Measurements from ENCODE around the gene SDHAF2. TPM values are rescaled to one million over a fixed set of nuclear protein-coding genes. Genes with fewer than 3 reads are reported as not detected.
"Not testable (repeated sequence)": the region's sequence is repeated elsewhere in the genome, so short reads cannot be mapped to it uniquely, and the experiment has no call there.

The SDHAF2 gene
- total RNA-seq, 1 donor from 2014 or later: 40.4 TPM

- no peak for DNase-seq (ENCODE audit: low spot score)
These were observed 4.4 kb upstream of the SDHAF2 start for GRCh38 chr11:61425367-61426131.

DNA sequence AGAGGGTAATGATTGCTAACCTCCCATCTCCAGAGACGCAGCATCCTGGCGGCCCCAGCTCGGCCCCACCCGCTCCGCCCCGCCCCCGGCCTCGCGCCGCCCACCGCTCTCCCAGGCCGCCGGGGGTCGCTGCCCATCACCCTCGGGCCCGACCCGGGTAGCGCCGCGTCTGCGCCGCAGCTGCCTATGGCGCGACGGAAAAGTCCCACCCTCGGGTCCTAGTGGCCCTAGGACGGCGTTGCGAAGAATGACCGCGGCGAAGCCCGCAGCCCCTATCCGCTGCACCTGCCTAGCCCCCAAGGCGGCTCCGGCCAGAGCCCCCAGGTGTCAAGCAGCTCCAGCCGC, 606 bp upstream of the SDHAF2 start:
- DNase-seq (ENCODE audit: low spot score): no peak

GRCh38 chr11:61430839-61431238, 915 bp downstream of the SDHAF2 start:
- DNase-seq (ENCODE audit: low spot score): not testable (repeated sequence)

GRCh38 chr11:61437496-61437895, 7.6 kb downstream of the SDHAF2 start:
- no peak for DNase-seq (ENCODE audit: low spot score)

DNA sequence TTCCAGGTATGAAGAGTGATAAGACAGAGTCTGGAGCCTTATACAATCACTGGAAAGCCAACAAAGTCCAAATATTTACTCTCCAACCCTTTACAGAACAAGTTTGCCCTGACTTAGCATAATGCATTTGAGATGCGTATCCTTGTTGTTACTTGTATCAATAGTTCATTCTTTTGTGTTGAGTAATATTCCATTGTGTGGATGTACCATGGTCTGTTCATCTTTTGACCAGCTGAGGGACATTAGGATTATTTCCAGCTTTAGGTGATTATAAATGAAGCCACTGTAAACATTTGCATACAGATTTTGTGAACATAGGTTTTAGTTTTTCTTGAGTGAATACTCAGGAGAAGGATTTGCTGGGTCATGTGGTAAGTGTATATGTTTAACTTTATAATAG, 9.7 kb downstream of the SDHAF2 start:
- no peak for DNase-seq (ENCODE audit: low spot score)

DNA sequence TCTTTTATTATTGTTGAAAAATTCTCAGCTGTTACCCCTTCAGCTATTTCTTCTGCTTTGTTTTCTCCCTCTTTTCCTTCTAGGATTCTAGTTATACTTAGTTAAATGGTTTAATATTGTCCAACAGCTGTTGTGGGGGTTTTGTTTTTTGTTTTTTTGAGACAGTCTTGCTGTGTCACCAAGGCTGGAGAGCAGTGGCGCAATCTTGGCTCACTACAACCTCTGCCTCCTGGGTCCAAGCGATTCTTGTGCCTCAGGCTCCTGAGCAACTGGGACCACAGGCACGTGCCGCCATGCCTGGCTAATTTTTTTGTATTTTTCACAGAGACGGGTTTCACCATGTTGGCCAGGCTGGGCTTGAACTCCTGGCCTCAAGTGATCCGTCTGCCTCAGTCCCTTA, 12.7 kb downstream of the SDHAF2 start:
- DNase-seq (ENCODE audit: low spot score): no peak

- DNase-seq (ENCODE audit: low spot score): no peak
These were observed 15.6 kb downstream of the SDHAF2 start for GRCh38 chr11:61445516-61445915.

GRCh38 chr11:61446211-61446651, 16.3 kb downstream of the SDHAF2 start:
- peak; percentile 84 for DNase-seq (ENCODE audit: low spot score)

GRCh38 chr11:61447601-61448551, 18.0 kb downstream of the SDHAF2 start:
- DNase-seq (ENCODE audit: low spot score): no peak

GRCh38 chr11:61448552-61448927, 18.6 kb downstream of the SDHAF2 start:
- no peak for DNase-seq (ENCODE audit: low spot score)

- no peak for DNase-seq (ENCODE audit: low spot score)
These were observed 22.9 kb downstream of the SDHAF2 start for GRCh38 chr11:61452825-61453224.

- DNase-seq (ENCODE audit: low spot score): no peak
These were observed 23.8 kb downstream of the SDHAF2 start for GRCh38 chr11:61453695-61454094.

GRCh38 chr11:61454520-61454919, 24.6 kb downstream of the SDHAF2 start:
- no peak for DNase-seq (ENCODE audit: low spot score)

DNA sequence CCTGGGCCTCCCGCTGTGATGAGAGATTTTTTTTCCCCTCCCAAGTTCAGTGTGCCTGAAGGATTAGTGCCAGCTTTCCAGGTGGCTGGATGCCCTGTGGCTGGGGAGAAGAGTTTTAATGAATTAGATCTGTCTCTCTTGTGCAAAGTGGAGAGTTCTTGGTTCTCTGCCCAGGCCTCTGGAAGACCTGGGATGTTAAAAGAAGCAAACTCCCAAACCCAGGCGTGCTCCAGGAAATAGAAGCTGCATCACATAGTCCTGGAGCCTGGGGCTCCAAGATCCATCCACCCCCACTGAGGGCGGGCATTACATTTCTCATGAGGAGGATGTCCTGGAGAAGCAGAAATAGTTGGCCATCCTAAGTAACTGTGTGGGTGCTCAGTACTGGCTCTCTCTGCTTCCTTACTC, 30.6 kb downstream of the SDHAF2 start:
- no peak for DNase-seq (ENCODE audit: low spot score)

- no peak for DNase-seq (ENCODE audit: low spot score)
These were observed 31.1 kb downstream of the SDHAF2 start for GRCh38 chr11:61460986-61461385.

GRCh38 chr11:61467602-61468001, 37.7 kb downstream of the SDHAF2 start:
- DNase-seq (ENCODE audit: low spot score): not testable (repeated sequence)

- DNase-seq (ENCODE audit: low spot score): no peak
These were observed 38.1 kb downstream of the SDHAF2 start for GRCh38 chr11:61468002-61468401.

DNA sequence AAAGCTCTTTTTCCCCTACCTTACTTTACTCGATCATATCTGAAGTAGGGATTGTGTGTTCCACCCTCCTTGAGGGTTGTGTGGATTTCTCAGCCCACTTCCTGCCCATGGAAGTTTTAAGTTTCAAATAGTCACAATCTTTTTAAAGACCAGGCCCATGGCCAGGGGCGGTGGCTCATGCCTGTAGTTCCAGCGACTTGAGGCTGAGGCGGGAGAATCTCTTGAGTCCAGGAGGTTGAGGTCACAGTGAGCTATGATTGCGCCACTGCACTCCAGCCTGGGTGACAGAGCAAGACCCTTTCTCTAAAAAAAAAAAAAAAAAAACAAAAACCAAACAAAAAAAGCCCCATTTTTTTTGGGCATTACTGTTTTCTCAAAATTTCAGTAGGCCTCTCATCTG, 42.4 kb downstream of the SDHAF2 start:
- no peak for DNase-seq (ENCODE audit: low spot score)

DNA sequence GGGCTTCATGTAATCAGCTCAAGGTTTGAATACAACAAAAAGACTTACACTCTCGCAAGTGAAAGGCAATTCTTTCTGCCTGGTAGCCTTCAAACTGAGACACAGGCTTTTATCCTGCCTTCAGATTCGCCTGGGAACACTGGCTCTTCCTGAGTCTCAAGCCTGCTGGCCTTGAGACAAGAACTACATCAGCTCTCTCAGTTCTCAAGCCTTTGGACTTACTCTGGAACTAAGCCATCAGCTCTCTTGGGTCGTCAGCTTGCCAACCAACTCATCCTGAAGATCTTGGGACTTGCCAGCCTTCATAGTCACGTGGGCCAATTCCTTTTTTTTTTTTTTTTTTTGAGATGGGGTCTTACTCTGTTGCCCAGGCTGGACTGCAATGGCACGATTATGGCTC, 42.9 kb downstream of the SDHAF2 start:
- DNase-seq (ENCODE audit: low spot score): no peak

DNA sequence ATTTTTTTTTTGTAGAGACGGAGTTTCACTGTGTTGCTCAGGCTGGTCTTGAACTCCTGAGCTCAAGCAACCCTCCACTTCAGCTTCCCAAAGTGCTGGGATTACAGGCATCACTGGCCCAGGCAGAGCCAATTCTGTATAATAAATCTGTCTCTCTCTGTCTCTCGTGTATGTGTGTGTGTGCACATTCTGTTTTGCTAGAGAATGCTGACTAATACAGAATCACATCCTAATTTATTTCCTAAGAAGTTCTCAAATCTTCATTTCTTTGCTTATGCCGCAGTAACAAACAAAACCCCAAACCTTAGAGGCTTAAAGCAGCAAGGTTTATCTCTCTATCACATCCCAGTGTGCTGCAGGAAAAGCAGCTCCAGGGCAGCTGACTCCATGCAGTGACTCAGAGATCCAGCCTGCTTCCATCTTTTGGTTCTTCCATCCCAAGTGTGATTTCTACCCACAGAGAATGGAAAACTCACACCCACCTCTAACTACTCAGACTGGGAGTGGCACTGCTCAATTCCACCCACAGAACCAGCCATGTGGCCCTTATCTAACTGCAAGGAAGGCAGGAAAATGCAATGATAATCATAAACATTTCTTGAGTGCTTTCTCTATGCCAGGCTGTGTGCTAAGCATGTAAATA, 43.6 kb downstream of the SDHAF2 start:
- DNase-seq (ENCODE audit: low spot score): no peak

GRCh38 chr11:61474013-61474643, 44.2 kb downstream of the SDHAF2 start:
- DNase-seq (ENCODE audit: low spot score): no peak

DNA sequence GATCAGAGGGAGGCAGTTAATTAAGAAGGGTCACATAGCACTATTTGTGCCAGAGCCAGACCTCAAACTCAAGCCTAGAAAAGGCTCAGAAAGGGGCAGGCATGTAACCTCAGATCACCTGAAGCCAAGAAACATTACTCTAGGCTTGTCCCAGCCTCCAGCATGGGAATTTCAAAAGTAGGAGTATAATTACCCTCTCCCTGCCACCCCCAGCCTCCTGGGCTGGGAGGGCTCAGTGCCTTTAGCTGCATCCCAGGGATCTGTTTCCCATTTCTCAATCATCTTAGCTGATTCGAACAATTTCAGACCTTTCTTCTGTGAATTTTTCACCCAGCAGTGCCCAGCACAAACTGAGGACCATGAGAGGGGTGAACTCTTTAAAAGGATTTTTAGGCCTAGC, 45.5 kb downstream of the SDHAF2 start:
- no peak for DNase-seq (ENCODE audit: low spot score)

All from ureter (tissue), 1 donor.